Keratinocyte (primary cell): Measurements from ENCODE around the gene GRPEL2. TPM values are rescaled to one million over a fixed set of nuclear protein-coding genes. Genes with fewer than 3 reads are reported as not detected.

Experiments used
- DNase-seq: peaks from one replicate; pipeline ENCODE4 v3.0.0-alpha.2; 2011; ENCODE audit warnings: low read depth, missing footprints, low spot score
- FAIRE-seq: peaks from 2 replicates; lab custom pipeline; 2011; peaks lifted over from hg19 to GRCh38; lab: Jason Lieb, UNC
- H2AFZ ChIP-seq: 2 replicates; pipeline ENCODE4 v1.6.0; 2012; ENCODE audit warnings: low read length, control low read depth, inconsistent platforms; ENCODE audit not compliant: control insufficient read depth
- H3K27ac ChIP-seq: 2 replicates; pipeline ENCODE4 v1.5.1; 2011; ENCODE audit warnings: low read length; ENCODE audit not compliant: control insufficient read depth, insufficient read depth
- H3K27me3 ChIP-seq: 3 replicates; pipeline ENCODE4 v1.6.0; 2011; ENCODE audit warnings: low read length; ENCODE audit not compliant: control insufficient read depth, insufficient read depth; ENCODE audit errors: extremely low read depth
- H3K36me3 ChIP-seq, 2 experiments: 2 replicates in 1 of 2; 3 replicates in 1 of 2; pipeline ENCODE4 v1.5.1; 2011; ENCODE audit warnings: low read length in 2 of 2, mild to moderate bottlenecking in 1 of 2; ENCODE audit not compliant: control insufficient read depth in 2 of 2, insufficient read depth in 2 of 2; ENCODE audit errors: extremely low read depth in 1 of 2
- H3K4me1 ChIP-seq: 3 replicates; pipeline ENCODE4 v1.5.1; 2011; ENCODE audit warnings: low read length; ENCODE audit not compliant: control insufficient read depth, insufficient read depth; ENCODE audit errors: extremely low read depth
- H3K4me2 ChIP-seq: 3 replicates; pipeline ENCODE4 v1.6.0; 2011; ENCODE audit warnings: low read depth, low read length; ENCODE audit not compliant: control insufficient read depth, insufficient read depth; ENCODE audit errors: extremely low read depth
- H3K4me3 ChIP-seq, 3 experiments: fragments of 200-600 bp in 1 of 3; sonication (generic) in 1 of 3; 2 replicates in 2 of 3; 3 replicates in 1 of 3; pipeline ENCODE4 v1.5.1; 2011 to 2016; ENCODE audit warnings: low read length in 3 of 3, mild to moderate bottlenecking in 3 of 3, control low read depth in 2 of 3, inconsistent platforms in 1 of 3, low read depth in 1 of 3, mixed read lengths in 1 of 3, mixed run types in 1 of 3, moderate library complexity in 1 of 3; ENCODE audit not compliant: control insufficient read depth in 2 of 3, insufficient read depth in 2 of 3; ENCODE audit errors: extremely low read depth in 1 of 3
- H3K79me2 ChIP-seq: 2 replicates; pipeline ENCODE4 v1.6.0; 2012; ENCODE audit warnings: low read length; ENCODE audit not compliant: control insufficient read depth, insufficient read depth
- H3K9ac ChIP-seq: 3 replicates; pipeline ENCODE4 v1.6.0; 2011; ENCODE audit warnings: low read length; ENCODE audit not compliant: control insufficient read depth, insufficient read depth; ENCODE audit errors: extremely low read depth
- H3K9me1 ChIP-seq: 3 replicates; pipeline ENCODE4 v1.6.0; 2011; ENCODE audit warnings: low read length; ENCODE audit not compliant: control insufficient read depth, insufficient read depth; ENCODE audit errors: extremely low read depth
- H3K9me3 ChIP-seq: 2 replicates; pipeline ENCODE4 v1.5.1; 2012; ENCODE audit warnings: low read depth, low read length; ENCODE audit not compliant: control insufficient read depth
- H4K20me1 ChIP-seq: 3 replicates; pipeline ENCODE4 v1.6.0; 2011; ENCODE audit warnings: low read length; ENCODE audit not compliant: control insufficient read depth, insufficient read depth; ENCODE audit errors: extremely low read depth
- CTCF ChIP-seq, 3 experiments: IDR thresholded peaks in 1 of 3; conservative IDR thresholded peaks in 1 of 3; optimal IDR thresholded peaks in 1 of 3; 2 replicates in 2 of 3; 3 replicates in 1 of 3; pipeline versions ENCODE3 to v1.5.1; 2011; ENCODE audit warnings: low read length in 3 of 3, mild to moderate bottlenecking in 3 of 3, moderate library complexity in 2 of 3, control low read depth in 1 of 3, inconsistent platforms in 1 of 3; ENCODE audit not compliant: insufficient read depth in 2 of 3; ENCODE audit errors: extremely low read depth in 1 of 3
- EZH2 ChIP-seq: IDR thresholded peaks from one replicate; pipeline ENCODE4 v1.6.1; 2012; ENCODE audit warnings: inconsistent platforms, mild to moderate bottlenecking, low read length, moderate library complexity
- dilution Hi-C: fragments of 300-500 bp; cut with MboI; formaldehyde crosslinking; loops from one replicate; pipeline ENCODE4 v1.7.0; 2020; ENCODE audit warnings: low sequenced_read_pairs; ENCODE audit not compliant: extremely low pct_ligation_motif_present
- polyA plus RNA-seq, 5 experiments: library from polyadenylated mRNA; depleted of rRNA in 3 of 5; stranded (reverse) in 3 of 5; stranded (forward) in 1 of 5; unstranded in 1 of 5; fragments of >200 nt; gene quantifications; 1 replicate in 1 of 5; 2 replicates in 3 of 5; 3 replicates in 1 of 5; pipeline versions ENCODE4 v1.2.1 to v1.2.3, GENCODE V29; 2011 to 2012; ENCODE audit warnings: missing spikeins in 2 of 5, low read depth in 1 of 5, low replicate concordance in 1 of 5

The GRPEL2 gene
- polyA plus RNA-seq, 1 donor (not counting 4 experiments of a cell fraction or from before 2014, with no cell fraction given) = 17.5 TPM

GRCh38 chr5:149400304-149400703 is 55.0 kb downstream of the GRPEL2 start:
- H2AFZ ChIP-seq = no peak overlapping the region
- DNase-seq (no peak), FAIRE-seq (no peak)
- TF ChIP-seq EZH2 (no peak), CTCF (optimal IDR thresholded peaks at IDR 0.05 in 1 of 3, IDR thresholded peaks at IDR 0.05 in 1 of 3, conservative IDR thresholded peaks at IDR 0.05 in 1 of 3; ENCODE audit: extremely low read depth in 1 of 3, insufficient read depth in 2 of 3, low read length in 3 of 3) (no peak)
- H3K4me1 ChIP-seq = no peaks in the 10 kb centered on the region
- H4K20me1 ChIP-seq = no peaks in the 10 kb centered on the region
- no peaks in the 10 kb centered on the region for H3K79me2 ChIP-seq
- H3K9me1 ChIP-seq = no peaks in the 10 kb centered on the region
- H3K4me3 ChIP-seq = no peak overlapping the region
- no peak overlapping the region for H3K9ac ChIP-seq
- dilution Hi-C loops = no loop called here
- no peak overlapping the region for H3K27ac ChIP-seq
- H3K4me2 ChIP-seq = no peak overlapping the region
- H3K9me3 ChIP-seq = no peaks in the 10 kb centered on the region
- no peaks in the 10 kb centered on the region for H3K27me3 ChIP-seq
- H3K36me3 ChIP-seq = no peaks in the 10 kb centered on the region

- Histone ChIP-seq H3K36me3 (no peaks in the 10 kb centered on the region), H3K4me1 (no peaks in the 10 kb centered on the region), H3K79me2 (no peaks in the 10 kb centered on the region), H2AFZ (no peak overlapping the region), H3K9me3 (no peaks in the 10 kb centered on the region), H3K4me2 (no peak overlapping the region), H4K20me1 (no peaks in the 10 kb centered on the region), H3K4me3 (no peak overlapping the region), H3K27ac (no peak overlapping the region), H3K27me3 (no peaks in the 10 kb centered on the region), H3K9me1 (no peaks in the 10 kb centered on the region), H3K9ac (no peak overlapping the region)
- TF ChIP-seq CTCF (optimal IDR thresholded peaks at IDR 0.05 in 1 of 3, IDR thresholded peaks at IDR 0.05 in 1 of 3, conservative IDR thresholded peaks at IDR 0.05 in 1 of 3; ENCODE audit: extremely low read depth in 1 of 3, insufficient read depth in 2 of 3, low read length in 3 of 3) = no peak
- no peak for TF ChIP-seq EZH2
- DNase-seq (no peak), FAIRE-seq (no peak)
- dilution Hi-C loops = no loop called here
These were observed 55.8 kb downstream of the GRPEL2 start for GRCh38 chr5:149401051-149401450.
